Tibial nerve (tissue), 3 donors: ENCODE data around the gene SPRED1.

Source experiments
- POLR2A ChIP-seq, 2 donors: fragments of 450-650 bp; IDR thresholded peaks; one replicate each; pipeline ENCODE4 v1.6.1; 2017; ENCODE audit warnings: antibody characterized with exemption in 2 of 2, mild to moderate bottlenecking in 2 of 2, moderate library complexity in 2 of 2
- TF ChIP-seq, protein P1 (sequence below), 5 experiments: fragments of 200-600 bp in 3 of 5; fragments of 450-650 bp in 2 of 5; sonication (generic) in 3 of 5; IDR thresholded peaks; one replicate each; pipeline ENCODE4 v1.5.1; 2016 to 2019; ENCODE audit warnings: antibody characterized with exemption in 5 of 5, mild to moderate bottlenecking in 3 of 5, moderate library complexity in 2 of 5

DNA sequence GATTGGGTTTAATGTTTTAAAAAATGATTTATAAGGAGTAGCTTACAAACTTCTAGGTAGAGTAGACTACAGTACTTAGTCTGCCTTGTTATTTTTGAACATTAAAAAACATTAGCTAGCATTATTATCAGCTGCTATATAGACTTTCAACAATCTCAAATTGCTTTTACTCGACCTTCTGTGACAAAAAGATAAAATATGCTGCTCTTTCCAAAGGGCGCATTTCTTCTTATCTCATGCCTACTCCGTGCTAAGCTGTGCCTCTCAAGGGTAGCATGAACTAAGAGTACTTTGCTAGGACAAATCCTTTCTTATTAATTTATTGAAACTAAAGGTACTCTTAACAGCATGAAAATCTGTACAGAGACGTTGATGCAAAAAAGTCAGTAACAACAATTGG, 71.3 kb downstream of the SPRED1 start:
- no peak for TF ChIP-seq POLR2A (IDR thresholded peaks at IDR 0.05)
- TF ChIP-seq, protein P1, sequence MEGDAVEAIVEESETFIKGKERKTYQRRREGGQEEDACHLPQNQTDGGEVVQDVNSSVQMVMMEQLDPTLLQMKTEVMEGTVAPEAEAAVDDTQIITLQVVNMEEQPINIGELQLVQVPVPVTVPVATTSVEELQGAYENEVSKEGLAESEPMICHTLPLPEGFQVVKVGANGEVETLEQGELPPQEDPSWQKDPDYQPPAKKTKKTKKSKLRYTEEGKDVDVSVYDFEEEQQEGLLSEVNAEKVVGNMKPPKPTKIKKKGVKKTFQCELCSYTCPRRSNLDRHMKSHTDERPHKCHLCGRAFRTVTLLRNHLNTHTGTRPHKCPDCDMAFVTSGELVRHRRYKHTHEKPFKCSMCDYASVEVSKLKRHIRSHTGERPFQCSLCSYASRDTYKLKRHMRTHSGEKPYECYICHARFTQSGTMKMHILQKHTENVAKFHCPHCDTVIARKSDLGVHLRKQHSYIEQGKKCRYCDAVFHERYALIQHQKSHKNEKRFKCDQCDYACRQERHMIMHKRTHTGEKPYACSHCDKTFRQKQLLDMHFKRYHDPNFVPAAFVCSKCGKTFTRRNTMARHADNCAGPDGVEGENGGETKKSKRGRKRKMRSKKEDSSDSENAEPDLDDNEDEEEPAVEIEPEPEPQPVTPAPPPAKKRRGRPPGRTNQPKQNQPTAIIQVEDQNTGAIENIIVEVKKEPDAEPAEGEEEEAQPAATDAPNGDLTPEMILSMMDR (IDR thresholded peaks at IDR 0.05), result no peak
